Heart right ventricle (tissue), 16 donors: ENCODE data around the gene ERLEC1. TPM values are rescaled to one million over a fixed set of nuclear protein-coding genes. Genes with fewer than 3 reads are reported as not detected.
A peak's percentile ranks its signal among the peaks of the same experiment; 100 is the strongest.

Experiments
- ATAC-seq, 8 donors: fragments of 200-7000 bp; cut with Tn5 transposase; one replicate each; pipeline ENCODE4 v1.9.1; 2020; ENCODE audit warnings: mild to moderate bottlenecking in 8 of 8, moderate library complexity in 8 of 8, moderate number of reproducible peaks in 1 of 8
- DNase-seq, 2 donors: peaks; one replicate each; pipeline ENCODE4 v3.0.0-alpha.2; 2020
- H3K27ac ChIP-seq, 10 donors: fragments of 200-600 bp; sonication (generic) in 2 of 10; one replicate each; pipeline versions ENCODE4 v1.5.0 to v1.8.0; 2020 to 2022; ENCODE audit warnings: mild to moderate bottlenecking in 3 of 10
- H3K27me3 ChIP-seq, 7 donors: fragments of 200-600 bp; one replicate each; pipeline ENCODE4 v1.8.0; 2021 to 2022; ENCODE audit warnings: mild to moderate bottlenecking in 2 of 7
- H3K36me3 ChIP-seq, 9 donors: fragments of 200-600 bp; sonication (generic) in 1 of 9; one replicate each; pipeline versions ENCODE4 v1.5.0 to v1.8.0; 2020 to 2022; ENCODE audit warnings: mild to moderate bottlenecking in 2 of 9
- H3K4me1 ChIP-seq, 9 donors: fragments of 200-600 bp; sonication (generic) in 1 of 9; one replicate each; pipeline versions ENCODE4 v1.5.0 to v1.8.0; 2020 to 2022; ENCODE audit warnings: mild to moderate bottlenecking in 4 of 9
- H3K4me3 ChIP-seq, 10 donors: fragments of 200-600 bp; sonication (generic) in 2 of 10; one replicate each; pipeline versions ENCODE4 v1.5.0 to v1.8.0; 2020 to 2022; ENCODE audit warnings: mild to moderate bottlenecking in 7 of 10, moderate library complexity in 2 of 10
- H3K9me3 ChIP-seq, 11 donors: fragments of 200-600 bp in 10 of 11; sonication (generic) in 2 of 11; one replicate each; pipeline versions ENCODE4 v1.5.0 to v1.8.0; 2013 to 2022; ENCODE audit warnings: mild to moderate bottlenecking in 2 of 11, control low read depth in 1 of 11, moderate library complexity in 1 of 11
- WGBS, 2 donors: extraction: QIAGEN DNeasy Blood & Tissue Kit; methylation state at CpG; one replicate each; pipeline ENCODE4 v1.1.7; 2013; ENCODE audit warnings: inconsistent platforms in 1 of 2; 5-methylcytosine and 5-hydroxymethylcytosine counted together
- intact Hi-C, 10 donors: fragments of 100-400 bp; cut with DNase I; formaldehyde crosslinking; loops; one replicate each; pipeline versions ENCODE4 v1.11.1 to v1.14.2; 2022
- polyA plus RNA-seq, 2 donors: library from polyadenylated mRNA; stranded (reverse); fragments of 200-250 nt; gene quantifications; one replicate each; pipeline ENCODE4 v1.2.3, GENCODE V29; 2013
- total RNA-seq, 10 donors: library from RNA; stranded (reverse); fragmentation: NEBNext Ultra II Directional in 3 of 10; extraction: Animal tissue kit (Norgen Biotek cat#: 25700) in 3 of 10; gene quantifications; one replicate each; pipeline versions ENCODE4 v1.2.1 to v1.2.4, GENCODE V29; 2021 to 2023
- TF ChIP-seq, protein P1 (sequence below), 9 donors: fragments of 200-600 bp; sonication (generic) in 2 of 9; IDR thresholded peaks; one replicate each; pipeline versions ENCODE4 v1.5.0 to v1.8.0; 2021 to 2022; ENCODE audit warnings: antibody characterized with exemption in 9 of 9, mild to moderate bottlenecking in 5 of 9, moderate library complexity in 1 of 9
- donor health status: Arrhythmogenic right ventricular cardiomyopathy.
- donor health status: ischemic (EF 13 %, LVEDD 7.1; RV severe dilation, severe dysfunction).
- donor health status: healthy with polysubstance abuse.
- donor health status: DM: no; HTN: yes; CAD: no.
- donor health status: DM: no; HTN: no; CAD: no.
- donor health status: ischemic (EF 25% LVEDD 6.9; RV normal size, moderate dysfunction).
- donor health status: ischemic (EF 25% LVEDD 5.7; RV mildly dilated, moderate dysfunction).
- donor health status: healthy.
- donor health status: DM: yes; HTN: yes; CAD: no.
- donor health status: Ischemic cardiomyopathy.
- donor health status: ischemic (EF 35%, LVEDD 5.7; RV mildly dilated, moderate dysfunction).
- donor health status: nonischemic (EF 11% LVEDD 7.7; RV severe dilation, severe dysfunction).
- donor health status: DM: yes; HTN: yes; CAD: no.
- donor health status: PGD.
- donor health status: ischemic (EF 29% LVEDD 5.4; RV normal size, mild dysfunction).
- donor health status: nonischemic (EF 23%, LVEDD 6.1; RV moderate dilation, normal function).

Gene ERLEC1
- total and polyA plus RNA-seq, 12 donors: 12.6 to 48.1 (median 37.0) TPM

DNA sequence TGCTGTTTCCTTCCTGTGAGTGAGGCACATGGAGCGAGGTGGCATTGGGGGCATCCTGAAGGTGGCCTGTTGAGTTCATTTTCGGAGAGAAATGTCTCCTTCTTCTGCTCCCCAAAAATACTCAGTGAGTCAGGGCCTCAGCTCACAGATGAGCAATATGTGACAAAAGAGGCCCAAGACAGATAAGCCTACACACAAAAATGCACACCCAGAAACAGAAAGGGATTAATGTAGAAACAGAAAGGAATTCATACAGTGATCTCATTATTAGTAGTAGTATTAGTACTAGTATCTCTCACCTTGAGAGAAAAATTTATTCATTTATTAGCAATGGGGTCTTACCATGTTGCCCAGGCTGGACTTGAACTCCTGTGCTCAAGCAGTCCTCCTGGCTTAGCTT is 67.8 kb downstream of the ERLEC1 start:
- intact Hi-C loops: no loop called here
- DNase-seq (no peak), ATAC-seq (no peak)
- WGBS, 2 donors: 93 to 97% methylated on average over 2 of the region's 2 CpGs
- Histone ChIP-seq H3K27me3 (no peaks in the 10 kb centered on the region), H3K36me3 (peaks cover 0 to 31% (median 8%) of the 10 kb centered on the region in 9 donors), H3K4me3 (no peak overlapping the region), H3K4me1 (peaks cover 0 to 2% (median 0%) of the 10 kb centered on the region in 9 donors), H3K27ac (no peak overlapping the region), H3K9me3 (no peaks in the 10 kb centered on the region)
- TF ChIP-seq, protein P1, sequence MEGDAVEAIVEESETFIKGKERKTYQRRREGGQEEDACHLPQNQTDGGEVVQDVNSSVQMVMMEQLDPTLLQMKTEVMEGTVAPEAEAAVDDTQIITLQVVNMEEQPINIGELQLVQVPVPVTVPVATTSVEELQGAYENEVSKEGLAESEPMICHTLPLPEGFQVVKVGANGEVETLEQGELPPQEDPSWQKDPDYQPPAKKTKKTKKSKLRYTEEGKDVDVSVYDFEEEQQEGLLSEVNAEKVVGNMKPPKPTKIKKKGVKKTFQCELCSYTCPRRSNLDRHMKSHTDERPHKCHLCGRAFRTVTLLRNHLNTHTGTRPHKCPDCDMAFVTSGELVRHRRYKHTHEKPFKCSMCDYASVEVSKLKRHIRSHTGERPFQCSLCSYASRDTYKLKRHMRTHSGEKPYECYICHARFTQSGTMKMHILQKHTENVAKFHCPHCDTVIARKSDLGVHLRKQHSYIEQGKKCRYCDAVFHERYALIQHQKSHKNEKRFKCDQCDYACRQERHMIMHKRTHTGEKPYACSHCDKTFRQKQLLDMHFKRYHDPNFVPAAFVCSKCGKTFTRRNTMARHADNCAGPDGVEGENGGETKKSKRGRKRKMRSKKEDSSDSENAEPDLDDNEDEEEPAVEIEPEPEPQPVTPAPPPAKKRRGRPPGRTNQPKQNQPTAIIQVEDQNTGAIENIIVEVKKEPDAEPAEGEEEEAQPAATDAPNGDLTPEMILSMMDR (IDR thresholded peaks at IDR 0.05): no peak

DNA sequence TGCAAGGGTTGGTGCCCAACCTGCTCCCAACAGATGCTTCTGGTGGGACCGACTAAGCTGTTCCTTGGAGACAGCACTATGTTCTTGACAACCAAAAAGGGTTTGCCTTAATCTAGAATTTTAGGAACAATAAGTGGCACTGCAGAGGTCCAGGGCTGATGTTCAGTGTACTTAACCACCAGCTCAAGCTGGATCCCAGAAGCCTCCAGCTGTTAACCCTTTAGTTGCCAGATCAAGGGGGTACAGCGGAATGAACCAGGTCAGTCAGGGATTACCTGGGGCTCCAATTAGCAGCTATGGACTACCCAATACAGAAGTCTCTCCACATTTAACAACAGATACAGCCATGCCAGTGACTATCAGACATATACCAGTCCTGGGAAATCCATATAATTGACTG is 69.4 kb downstream of the ERLEC1 start:
- Histone ChIP-seq H3K27ac (no peak overlapping the region), H3K9me3 (no peaks in the 10 kb centered on the region), H3K4me1 (peaks cover 0 to 7% (median 0%) of the 10 kb centered on the region in 9 donors), H3K4me3 (no peak overlapping the region), H3K27me3 (no peaks in the 10 kb centered on the region), H3K36me3 (peaks cover 0 to 28% (median 8%) of the 10 kb centered on the region in 9 donors)
- whole genome bisulfite sequencing, 2 donors: 86 to 88% methylated on average over 2 of the region's 2 CpGs
- TF ChIP-seq, protein P1 (IDR thresholded peaks at IDR 0.05): no peak
- no peak for ATAC-seq
- intact Hi-C loops: no loop called here
- no peak for DNase-seq

DNA sequence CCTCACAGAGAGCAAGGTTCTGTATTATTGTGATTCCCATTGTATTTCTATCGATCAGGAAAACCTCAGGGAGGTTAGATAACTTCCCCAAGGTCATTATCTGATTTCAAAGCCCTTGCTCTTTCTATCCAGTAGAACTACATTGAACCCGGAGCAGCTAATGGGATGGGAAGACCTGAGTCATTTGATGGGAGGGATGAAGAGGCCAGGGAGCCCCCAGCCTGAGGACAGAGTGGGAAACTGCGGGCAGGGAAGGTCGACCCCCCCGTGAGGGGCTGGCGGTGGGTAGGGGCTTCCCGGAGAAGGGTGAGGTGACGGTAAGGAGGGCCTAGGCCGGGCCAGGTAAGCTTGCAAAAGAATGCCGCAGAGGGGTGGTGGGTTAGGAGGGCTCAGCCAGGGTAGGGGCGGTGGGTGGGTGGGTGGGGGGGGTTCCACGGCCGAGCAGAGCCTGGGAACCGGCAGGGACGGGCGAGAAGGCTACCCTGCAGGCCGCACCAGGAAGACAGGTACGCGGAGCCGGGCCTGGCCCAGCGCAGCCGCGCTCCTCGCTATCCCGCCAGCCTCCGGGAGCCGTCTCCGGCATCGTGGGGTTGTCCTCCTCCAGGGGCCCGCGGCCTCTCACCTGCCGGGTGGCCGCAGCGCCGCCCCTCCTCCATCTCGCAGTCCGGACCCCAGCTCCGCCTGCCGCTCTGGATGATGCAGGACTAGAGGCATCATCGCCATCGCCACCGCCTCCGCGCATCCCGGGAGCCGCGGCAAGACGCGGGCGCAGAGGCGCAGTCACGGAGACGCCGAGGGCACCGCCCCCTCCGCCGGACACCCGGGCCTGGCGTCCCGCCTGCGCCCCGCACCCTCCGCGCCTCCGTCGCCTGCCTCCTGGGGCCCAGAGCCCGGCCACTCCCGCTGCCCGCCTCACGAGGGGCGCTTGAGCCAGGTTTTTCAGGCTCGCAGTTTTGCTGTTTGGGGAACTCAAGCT is 72.7 kb downstream of the ERLEC1 start, which contains the start of gene GPR75:
TSS of gene GPR75 (minus strand) at position 762 of the 976 bp plus-strand sequence. CDS start 5,211 bp downstream, outside the sequence.
- H3K36me3 ChIP-seq: peaks cover 0 to 43% (median 5%) of the 10 kb centered on the region in 9 donors
- no peaks in the 10 kb centered on the region for H3K27me3 ChIP-seq
- H3K4me1 ChIP-seq: peaks cover 0 to 7% (median 3%) of the 10 kb centered on the region in 9 donors
- peak within 1 kb of the TSS in 8 of 10 donors; percentile 17 to 51 (median 46) for H3K4me3 ChIP-seq
- no peak within 1 kb of the TSS for H3K27ac ChIP-seq
- DNase-seq: peak; percentile 21 to 45
- intact Hi-C loops: no loop called here
- 29 to 45% methylated on average over 61 to 72 of the region's 72 CpGs for WGBS, 2 donors
- no peaks in the 10 kb centered on the region for H3K9me3 ChIP-seq
- TF ChIP-seq, protein P1 (IDR thresholded peaks at IDR 0.05): no peak
- peak; percentile 41 to 86 (median 66) for ATAC-seq

DNA sequence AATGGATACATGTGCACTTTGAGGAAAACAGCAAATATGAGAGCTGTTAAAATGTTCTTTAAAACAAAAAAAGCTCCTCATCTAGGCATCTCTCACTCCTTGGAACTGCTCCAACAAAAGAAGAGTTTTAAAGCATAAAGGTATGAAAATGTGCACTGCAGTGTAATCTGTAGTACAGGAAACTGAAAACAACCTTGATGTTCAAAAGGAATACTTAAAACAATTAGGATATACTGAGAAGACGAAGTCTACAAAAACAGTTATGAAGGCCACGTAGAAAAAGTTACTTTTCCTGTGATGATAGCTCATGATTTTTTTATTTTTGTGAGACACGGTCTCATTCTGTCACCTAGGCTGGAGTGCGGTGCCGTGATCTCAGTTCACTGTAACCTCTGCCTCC is 75.0 kb downstream of the ERLEC1 start:
- Histone ChIP-seq H3K4me1 (peaks cover 0 to 7% (median 3%) of the 10 kb centered on the region in 9 donors), H3K36me3 (peaks cover 0 to 62% (median 8%) of the 10 kb centered on the region in 9 donors), H3K27me3 (no peaks in the 10 kb centered on the region), H3K4me3 (no peak overlapping the region), H3K9me3 (no peaks in the 10 kb centered on the region), H3K27ac (no peak overlapping the region)
- ATAC-seq (no peak), DNase-seq (no peak)
- TF ChIP-seq, protein P1 (IDR thresholded peaks at IDR 0.05): no peak
- intact Hi-C loops: no loop called here
- 91 to 95% methylated on average over 5 of the region's 5 CpGs for WGBS, 2 donors
